HFFc6 (cell line): ENCODE results near the gene LMAN2. TPM values are rescaled to one million over a fixed set of nuclear protein-coding genes. Genes with fewer than 3 reads are reported as not detected.

ENCODE experiments used
- DNase-seq: peaks from one replicate; pipeline ENCODE4 v3.0.0-alpha.2; 2018
- H3K27ac Mint-ChIP-seq: 2 replicates; pipeline ENCODE4 v1.8.0; 2020; ENCODE audit warnings: mild to moderate bottlenecking, mixed read lengths
- H3K27me3 Mint-ChIP-seq: 2 replicates; pipeline ENCODE4 v1.8.0; 2021; ENCODE audit warnings: mild to moderate bottlenecking, moderate library complexity, mixed read lengths; ENCODE audit not compliant: insufficient read depth
- H3K36me3 Mint-ChIP-seq: 2 replicates; pipeline ENCODE4 v1.8.0; 2021; ENCODE audit warnings: low read depth, mixed read lengths
- H3K4me1 Mint-ChIP-seq: 2 replicates; pipeline ENCODE4 v1.8.0; 2020; ENCODE audit warnings: low read depth, mixed read lengths
- H3K4me3 Mint-ChIP-seq: 2 replicates; pipeline ENCODE4 v1.8.0; 2020; ENCODE audit warnings: mild to moderate bottlenecking, moderate library complexity, mixed read lengths
- H3K9me3 Mint-ChIP-seq: 2 replicates; pipeline ENCODE4 v1.8.0; 2020; ENCODE audit warnings: mild to moderate bottlenecking, mixed read lengths
- total RNA-seq, 6 experiments: library from RNA; stranded (reverse); fragmentation: NEBNext Ultra II Directional; extraction: Animal tissue kit (Norgen Biotek cat#: 25700); gene quantifications; 2 replicates in 1 of 6; 3 replicates in 5 of 6; pipeline ENCODE4 v1.2.3, GENCODE V29; 2021
- TF ChIP-seq, protein P1 (sequence below): fragments of 200-600 bp; sonication (generic); IDR thresholded peaks from 2 replicates; pipeline ENCODE4 v1.5.0; 2021; ENCODE audit warnings: antibody characterized with exemption, mild to moderate bottlenecking

Gene LMAN2
- total RNA-seq, 6 experiments from 2014 or later = 153 to 169 (median 164) TPM

DNA sequence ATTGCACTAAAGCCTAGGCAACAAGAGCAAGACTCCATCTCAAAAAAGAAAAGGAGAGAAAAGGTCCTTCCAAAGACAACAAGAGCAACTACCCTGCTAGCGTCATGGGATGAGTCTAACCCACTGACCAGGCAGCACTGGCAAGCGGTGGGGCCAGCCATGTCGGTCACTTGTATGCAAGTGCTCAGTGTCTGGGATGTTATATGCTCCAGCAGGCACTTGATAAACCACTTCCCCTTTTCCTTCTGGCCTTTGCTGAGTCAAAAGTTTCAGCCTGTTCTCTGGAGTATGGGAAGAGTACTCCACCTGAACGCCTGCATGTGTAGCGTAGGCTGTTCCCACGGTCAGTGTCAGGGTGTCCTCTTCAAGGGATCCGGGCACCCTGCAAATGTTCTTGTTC is 30.6 kb downstream of the LMAN2 start:
- H3K4me3 Mint-ChIP-seq = no peak overlapping the region

DNA sequence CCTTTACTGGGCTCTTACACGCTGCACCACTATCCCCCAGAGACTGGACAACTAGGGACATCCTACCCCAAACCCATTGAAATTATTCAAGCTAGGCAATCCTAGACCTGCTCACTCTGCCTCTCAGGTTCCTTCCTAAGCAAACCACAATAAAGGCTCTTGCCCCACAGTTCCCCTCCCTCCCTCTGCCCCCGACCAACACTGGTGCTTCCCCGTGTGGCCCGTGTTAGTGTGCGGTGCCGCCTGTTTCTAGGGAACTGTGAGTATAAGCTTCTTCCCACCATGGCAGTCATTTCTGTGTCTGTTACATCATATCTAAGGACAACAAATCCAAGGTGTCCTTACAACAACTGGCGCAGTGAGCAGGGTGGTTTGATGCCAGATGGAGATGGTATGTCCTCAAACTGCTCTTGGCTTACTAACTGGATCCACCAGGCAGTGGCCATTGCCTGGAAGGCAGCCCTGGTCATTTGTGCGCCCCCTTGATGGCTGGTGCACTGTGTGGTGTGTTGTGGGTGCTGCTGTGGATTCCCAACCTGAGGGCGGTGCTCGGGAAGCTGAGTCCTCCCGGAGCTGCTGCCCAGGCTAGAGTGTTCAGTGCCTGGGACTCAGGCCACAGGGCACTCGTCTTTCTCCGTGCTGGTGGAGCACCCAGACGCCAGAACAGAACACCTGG is 31.4 kb downstream of the LMAN2 start:
- H3K4me3 Mint-ChIP-seq = no peak overlapping the region
- no peak for DNase-seq
- TF ChIP-seq, protein P1, sequence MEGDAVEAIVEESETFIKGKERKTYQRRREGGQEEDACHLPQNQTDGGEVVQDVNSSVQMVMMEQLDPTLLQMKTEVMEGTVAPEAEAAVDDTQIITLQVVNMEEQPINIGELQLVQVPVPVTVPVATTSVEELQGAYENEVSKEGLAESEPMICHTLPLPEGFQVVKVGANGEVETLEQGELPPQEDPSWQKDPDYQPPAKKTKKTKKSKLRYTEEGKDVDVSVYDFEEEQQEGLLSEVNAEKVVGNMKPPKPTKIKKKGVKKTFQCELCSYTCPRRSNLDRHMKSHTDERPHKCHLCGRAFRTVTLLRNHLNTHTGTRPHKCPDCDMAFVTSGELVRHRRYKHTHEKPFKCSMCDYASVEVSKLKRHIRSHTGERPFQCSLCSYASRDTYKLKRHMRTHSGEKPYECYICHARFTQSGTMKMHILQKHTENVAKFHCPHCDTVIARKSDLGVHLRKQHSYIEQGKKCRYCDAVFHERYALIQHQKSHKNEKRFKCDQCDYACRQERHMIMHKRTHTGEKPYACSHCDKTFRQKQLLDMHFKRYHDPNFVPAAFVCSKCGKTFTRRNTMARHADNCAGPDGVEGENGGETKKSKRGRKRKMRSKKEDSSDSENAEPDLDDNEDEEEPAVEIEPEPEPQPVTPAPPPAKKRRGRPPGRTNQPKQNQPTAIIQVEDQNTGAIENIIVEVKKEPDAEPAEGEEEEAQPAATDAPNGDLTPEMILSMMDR = no peak
- H3K36me3 Mint-ChIP-seq = peaks cover 9% of the 10 kb centered on the region; the same call in 1 of the 2 replicates
- H3K4me1 Mint-ChIP-seq = peaks cover 7% of the 10 kb centered on the region; the same call in 1 of the 2 replicates
- H3K27ac Mint-ChIP-seq = no peak overlapping the region
- no peaks in the 10 kb centered on the region for H3K9me3 Mint-ChIP-seq
- no peaks in the 10 kb centered on the region for H3K27me3 Mint-ChIP-seq

More for the DNA sequence above, 30.6 kb downstream of the LMAN2 start:
- Mint-ChIP-seq H3K9me3 (no peaks in the 10 kb centered on the region), H3K27ac (no peak overlapping the region), H3K4me1 (peaks cover 15% of the 10 kb centered on the region), H3K36me3 (peaks cover 9% of the 10 kb centered on the region; the same call in 1 of the 2 replicates), H3K27me3 (no peaks in the 10 kb centered on the region)
- TF ChIP-seq, protein P1 = no peak
- no peak for DNase-seq

DNA sequence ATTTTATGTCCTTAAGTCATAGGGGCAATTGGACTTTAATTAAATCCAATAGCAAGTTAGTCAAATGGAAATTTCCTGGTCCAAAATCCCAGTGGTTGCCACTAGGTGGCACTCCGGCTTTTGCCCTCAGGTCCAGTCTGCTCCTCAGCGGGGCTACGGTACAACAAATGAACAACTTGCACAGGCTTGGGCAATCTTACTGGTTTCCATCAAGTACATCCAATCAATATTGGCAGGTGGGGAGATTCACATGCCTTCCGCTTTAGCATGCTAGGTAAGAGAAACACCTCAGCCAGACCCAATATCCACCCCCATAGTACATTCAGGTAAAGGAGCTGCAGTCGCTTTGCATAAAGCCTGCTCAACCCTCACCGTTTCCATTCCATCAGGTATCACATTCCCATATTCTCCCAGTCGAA is 33.5 kb downstream of the LMAN2 start:
- H3K4me3 Mint-ChIP-seq = no peak overlapping the region
- TF ChIP-seq, protein P1 = peak; percentile 96

DNA sequence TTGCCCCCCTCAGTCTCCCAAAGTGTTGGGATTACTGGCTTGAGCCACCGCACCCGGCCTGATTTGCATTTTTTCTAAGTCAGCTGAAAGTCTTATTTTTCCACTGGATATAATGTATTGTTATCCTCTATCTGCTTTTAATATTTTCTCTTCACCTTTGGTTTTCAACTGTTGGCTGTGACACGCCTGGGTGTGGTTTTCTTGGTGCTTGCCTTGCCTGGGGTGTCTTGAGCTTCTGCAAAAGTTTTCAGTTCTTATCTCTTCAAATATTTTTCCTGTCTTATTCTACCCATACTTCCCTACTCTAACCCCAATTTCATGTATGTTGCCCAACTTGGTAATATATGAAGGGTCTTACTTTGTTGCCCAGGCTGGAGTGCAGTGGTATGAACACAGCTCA is 35.5 kb downstream of the LMAN2 start:
- no peaks in the 10 kb centered on the region for H3K36me3 Mint-ChIP-seq
- H3K27ac Mint-ChIP-seq = no peak overlapping the region

More for the DNA sequence above, 33.5 kb downstream of the LMAN2 start:
- Mint-ChIP-seq H3K9me3 (no peaks in the 10 kb centered on the region), H3K27me3 (no peaks in the 10 kb centered on the region), H3K27ac (no peak overlapping the region), H3K36me3 (0 out of 2 replicates have a peak, but pooled peaks cover 3% of the 10 kb centered on the region), H3K4me1 (peaks cover 7% of the 10 kb centered on the region)
- peak; percentile 70 for DNase-seq

DNA sequence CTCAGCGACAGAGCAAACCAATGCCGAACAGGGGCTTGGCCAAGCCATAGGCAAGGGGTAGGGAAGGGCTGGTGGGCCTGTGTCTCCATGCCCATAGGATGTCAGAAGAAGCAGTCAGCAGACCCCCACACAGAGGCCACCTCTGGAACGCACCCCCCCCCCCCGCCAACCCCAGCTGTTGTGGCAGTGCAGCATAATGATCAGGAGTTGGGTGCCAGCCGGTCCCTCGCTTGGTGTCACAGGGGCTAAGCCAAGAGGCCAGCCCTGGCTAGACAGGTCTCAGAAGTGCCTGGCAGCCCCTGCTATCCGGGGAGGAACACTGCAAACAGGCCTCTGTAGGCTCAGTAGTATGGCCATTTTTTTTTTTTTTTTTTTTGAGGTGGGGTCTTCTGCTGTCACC is 36.1 kb downstream of the LMAN2 start:
- H3K4me1 Mint-ChIP-seq = peaks cover 21% of the 10 kb centered on the region
- H3K4me3 Mint-ChIP-seq = no peak overlapping the region
- H3K27ac Mint-ChIP-seq = no peak overlapping the region
- H3K9me3 Mint-ChIP-seq = no peaks in the 10 kb centered on the region
- DNase-seq = no peak
- H3K36me3 Mint-ChIP-seq = no peaks in the 10 kb centered on the region
- TF ChIP-seq, protein P1 = no peak
- H3K27me3 Mint-ChIP-seq = no peaks in the 10 kb centered on the region

More for the DNA sequence above, 35.5 kb downstream of the LMAN2 start:
- no peaks in the 10 kb centered on the region for H3K27me3 Mint-ChIP-seq
- no peak overlapping the region for H3K4me3 Mint-ChIP-seq
- DNase-seq = no peak
- TF ChIP-seq, protein P1 = no peak
- H3K9me3 Mint-ChIP-seq = no peaks in the 10 kb centered on the region
- peaks cover 16% of the 10 kb centered on the region for H3K4me1 Mint-ChIP-seq
